Fibroblast of lung (primary cell): ENCODE results near the gene TCHP. TPM values are rescaled to one million over a fixed set of nuclear protein-coding genes. Genes with fewer than 3 reads are reported as not detected.

Source experiments
- DNase-seq, 2 donors: peaks; one replicate each; pipeline versions ENCODE4 v3.0.0 to v3.0.0-alpha.2; 2010; ENCODE audit warnings: low read depth in 2 of 2
- H2AFZ ChIP-seq: 2 replicates; pipeline ENCODE4 v1.5.1; 2012; ENCODE audit warnings: low read length, control low read depth, inconsistent platforms
- H3K27ac ChIP-seq: 2 replicates; pipeline ENCODE4 v1.5.1; 2011; ENCODE audit warnings: low read length, control low read depth; ENCODE audit not compliant: insufficient read depth
- H3K27me3 ChIP-seq: 2 replicates; pipeline ENCODE4 v1.5.1; 2011; ENCODE audit warnings: mild to moderate bottlenecking, low read length; ENCODE audit not compliant: control insufficient read depth, insufficient read depth
- H3K36me3 ChIP-seq: 2 replicates; pipeline ENCODE4 v1.5.1; 2011; ENCODE audit warnings: low read length; ENCODE audit not compliant: control insufficient read depth, insufficient read depth
- H3K4me1 ChIP-seq: 2 replicates; pipeline ENCODE4 v1.5.1; 2011; ENCODE audit warnings: low read length; ENCODE audit not compliant: control insufficient read depth, insufficient read depth; ENCODE audit errors: extremely low read depth
- H3K4me2 ChIP-seq: 2 replicates; pipeline ENCODE4 v1.5.1; 2011; ENCODE audit warnings: low read length, control low read depth; ENCODE audit not compliant: insufficient read depth; ENCODE audit errors: extremely low read depth
- H3K4me3 ChIP-seq, 4 experiments: fragments of 200-600 bp in 1 of 4; sonication (generic) in 1 of 4; replicated peaks in 1 of 4; 2 replicates each; pipeline ENCODE4 v1.5.1; 2011 to 2016; ENCODE audit warnings: low read length in 4 of 4, low read depth in 3 of 4, mild to moderate bottlenecking in 3 of 4, control low read depth in 2 of 4, inconsistent platforms in 1 of 4, mixed read lengths in 1 of 4; ENCODE audit not compliant: insufficient read depth in 1 of 4; ENCODE audit errors: control extremely low read depth in 1 of 4
- H3K79me2 ChIP-seq: 2 replicates; pipeline ENCODE4 v1.5.1; 2012; ENCODE audit warnings: mild to moderate bottlenecking, low read length, inconsistent platforms; ENCODE audit not compliant: control insufficient read depth, insufficient read depth
- H3K9ac ChIP-seq: 2 replicates; pipeline ENCODE4 v1.5.1; 2011; ENCODE audit warnings: mild to moderate bottlenecking, low read length, control low read depth; ENCODE audit not compliant: insufficient read depth
- H3K9me3 ChIP-seq: 2 replicates; pipeline ENCODE4 v1.5.1; 2012; ENCODE audit warnings: low read depth, low read length; ENCODE audit not compliant: control insufficient read depth, insufficient read depth
- H4K20me1 ChIP-seq: 2 replicates; pipeline ENCODE4 v1.5.1; 2011; ENCODE audit warnings: low read length; ENCODE audit not compliant: control insufficient read depth, insufficient read depth; ENCODE audit errors: extremely low read depth
- CTCF ChIP-seq, 2 donors: IDR thresholded peaks in 1 of 2; conservative IDR thresholded peaks in 1 of 2; 1 replicate in 1 of 2; 2 replicates in 1 of 2; pipeline ENCODE4 v1.5.1; 2011 to 2012; ENCODE audit warnings: low read length in 2 of 2, control low read depth in 1 of 2, inconsistent platforms in 1 of 2, low read depth in 1 of 2, mild to moderate bottlenecking in 1 of 2
- EZH2 ChIP-seq: IDR thresholded peaks from 2 replicates; pipeline ENCODE4 v1.5.1; 2012; ENCODE audit warnings: low read length, control low read depth, mild to moderate bottlenecking; ENCODE audit errors: missing control alignments
- polyA plus RNA-seq, 2 donors: library from polyadenylated mRNA; depleted of rRNA in 1 of 2; stranded (reverse) in 1 of 2; unstranded in 1 of 2; fragments of >200 nt; gene quantifications; 2 replicates each; pipeline ENCODE4 v1.2.1, GENCODE V29; 2011 to 2012; ENCODE audit warnings: missing spikeins in 1 of 2
- total RNA-seq: library from RNA; depleted of rRNA; stranded (reverse); fragments of >200 nt; gene quantifications from 2 replicates; pipeline ENCODE4 v1.2.1, GENCODE V29; 2014

TCHP gene
- total and polyA plus RNA-seq, 2 donors (not counting 1 experiment from before 2014, with no cell fraction given), result 9.4 to 10.3 TPM

- Histone ChIP-seq H3K27ac (no peak overlapping the region), H3K9ac (no peak overlapping the region), H3K79me2 (no peaks in the 10 kb centered on the region), H3K27me3 (no peaks in the 10 kb centered on the region), H3K36me3 (no peaks in the 10 kb centered on the region), H3K4me1 (peaks cover 11% of the 10 kb centered on the region), H3K4me2 (no peak overlapping the region), H4K20me1 (no peaks in the 10 kb centered on the region), H3K9me3 (no peaks in the 10 kb centered on the region), H3K4me3 (no peak overlapping the region), H2AFZ (no peak overlapping the region)
- DNase-seq, result no peak
- TF ChIP-seq CTCF (conservative IDR thresholded peaks at IDR 0.05 in 1 of 2, IDR thresholded peaks at IDR 0.05 in 1 of 2; ENCODE audit: low read depth in 1 of 2, low read length in 2 of 2) (no peak), EZH2 (no peak)
These were observed 6.6 kb upstream of the TCHP start for GRCh38 chr12:109893261-109893995.

- Histone ChIP-seq H3K9me3 (no peaks in the 10 kb centered on the region), H3K27me3 (no peaks in the 10 kb centered on the region), H3K9ac (no peak overlapping the region), H3K79me2 (peaks cover 1% of the 10 kb centered on the region), H3K27ac (no peak overlapping the region), H3K4me2 (no peak overlapping the region), H2AFZ (no peak overlapping the region), H3K36me3 (no peaks in the 10 kb centered on the region), H3K4me3 (no peak overlapping the region), H4K20me1 (no peaks in the 10 kb centered on the region), H3K4me1 (no peaks in the 10 kb centered on the region)
- DNase-seq, result no peak
- TF ChIP-seq CTCF (conservative IDR thresholded peaks at IDR 0.05 in 1 of 2, IDR thresholded peaks at IDR 0.05 in 1 of 2; ENCODE audit: low read depth in 1 of 2, low read length in 2 of 2), result no peak
- TF ChIP-seq EZH2, result no peak
These were observed 5.1 kb upstream of the TCHP start for GRCh38 chr12:109894939-109895338.

GRCh38 chr12:109896188-109896587 lies 3.9 kb upstream of the TCHP start:
- Histone ChIP-seq H2AFZ (no peak overlapping the region), H4K20me1 (no peaks in the 10 kb centered on the region), H3K9me3 (no peaks in the 10 kb centered on the region), H3K9ac (no peak overlapping the region), H3K27ac (no peak overlapping the region), H3K36me3 (no peaks in the 10 kb centered on the region), H3K4me1 (no peaks in the 10 kb centered on the region), H3K79me2 (peaks cover 11% of the 10 kb centered on the region), H3K4me3 (no peak overlapping the region), H3K4me2 (no peak overlapping the region), H3K27me3 (no peaks in the 10 kb centered on the region)
- TF ChIP-seq EZH2 (no peak), CTCF (conservative IDR thresholded peaks at IDR 0.05 in 1 of 2, IDR thresholded peaks at IDR 0.05 in 1 of 2; ENCODE audit: low read depth in 1 of 2, low read length in 2 of 2) (no peak)
- DNase-seq, result no peak
